SU-DHL-6 (cell line): Measurements from ENCODE around the gene DAG1.
"Not testable (repeated sequence)": the region's sequence is repeated elsewhere in the genome, so short reads cannot be mapped to it uniquely, and the experiment has no call there.

Experiments
- H2AFZ ChIP-seq: fragments of 200-600 bp; sonication (generic); 2 replicates; pipeline ENCODE4 v1.6.1; 2014; ENCODE audit warnings: low read depth, mild to moderate bottlenecking, moderate library complexity, mixed read lengths, antibody characterized with exemption, low read length; ENCODE audit not compliant: severe bottlenecking
- H3F3A ChIP-seq: fragments of 200-600 bp; shearing (Covaris generic); 2 replicates; pipeline ENCODE4 v1.6.0; 2016; ENCODE audit warnings: antibody characterized with exemption, mild to moderate bottlenecking; ENCODE audit not compliant: insufficient read depth
- H3K27ac ChIP-seq: fragments of 200-600 bp; sonication (generic); 2 replicates; pipeline ENCODE4 v1.5.1; 2016; ENCODE audit warnings: low read depth, mild to moderate bottlenecking, low read length, moderate library complexity, mixed read lengths
- H3K27me3 ChIP-seq: fragments of 200-600 bp; sonication (generic), shearing (Covaris generic); 2 replicates; pipeline ENCODE4 v1.6.0; 2014; ENCODE audit warnings: mild to moderate bottlenecking, low read length
- H3K36me3 ChIP-seq: fragments of 200-600 bp; sonication (generic); 2 replicates; pipeline ENCODE4 v1.6.1; 2014; ENCODE audit warnings: mild to moderate bottlenecking, low read length, mixed read lengths
- H3K4me2 ChIP-seq: fragments of 300-600, 200-600 bp; shearing (Covaris generic), sonication (generic); 2 replicates; pipeline ENCODE4 v1.6.0; 2014; ENCODE audit warnings: low read length, low read depth, mild to moderate bottlenecking; ENCODE audit not compliant: poor library complexity, severe bottlenecking
- H3K4me3 ChIP-seq: fragments of 200-600 bp; sonication (generic); 2 replicates; pipeline ENCODE4 v1.5.1; 2014; ENCODE audit warnings: antibody characterized with exemption, low read length, mild to moderate bottlenecking, mixed read lengths; ENCODE audit not compliant: insufficient read depth, poor library complexity, severe bottlenecking
- H3K79me2 ChIP-seq: fragments of 200-600 bp; sonication (generic); 2 replicates; pipeline ENCODE4 v1.6.1; 2014; ENCODE audit warnings: mild to moderate bottlenecking, low read length, moderate library complexity; ENCODE audit not compliant: insufficient read depth
- H3K9ac ChIP-seq: fragments of 200-600 bp; sonication (generic); 2 replicates; pipeline ENCODE4 v1.7.0; 2014; ENCODE audit warnings: mild to moderate bottlenecking, low read length
- H3K9me2 ChIP-seq: fragments of 200-600 bp; sonication (generic); replicated peaks from 2 replicates; pipeline ENCODE4 v1.6.1; 2014; ENCODE audit warnings: low read length; ENCODE audit not compliant: insufficient read depth
- H3K9me3 ChIP-seq: fragments of 200-600 bp; sonication (generic); 2 replicates; pipeline ENCODE4 v1.6.1; 2014; ENCODE audit warnings: low read length, mixed read lengths; ENCODE audit not compliant: insufficient read depth
- H4K20me1 ChIP-seq: fragments of 200-600 bp; sonication (generic); 2 replicates; pipeline ENCODE4 v1.6.1; 2014; ENCODE audit warnings: low read depth, mild to moderate bottlenecking, antibody characterized with exemption, low read length, moderate library complexity, mixed read lengths
- CTCF ChIP-seq: fragments of 200-600 bp; sonication (generic); IDR thresholded peaks from one replicate; pipeline ENCODE4 v1.5.1; 2017; ENCODE audit warnings: antibody characterized with exemption, mild to moderate bottlenecking, low read length, moderate library complexity; ENCODE audit not compliant: insufficient read depth, poor library complexity, severe bottlenecking
- EZH2phosphoT487 ChIP-seq: fragments of 200-600 bp; sonication (generic), shearing (Covaris generic); conservative IDR thresholded peaks from 2 replicates; pipeline ENCODE4 v1.6.1; 2018; ENCODE audit warnings: mild to moderate bottlenecking, antibody characterized with exemption, low read length, moderate library complexity, mixed read lengths

The DAG1 gene

GRCh38 chr3:49492969-49493368 is 22.9 kb downstream of the DAG1 start:
- Histone ChIP-seq H3K27ac (no peak overlapping the region), H3K27me3 (no peaks in the 10 kb centered on the region), H3K9me3 (no peaks in the 10 kb centered on the region), H3K9ac (no peak overlapping the region), H4K20me1 (no peaks in the 10 kb centered on the region), H3K9me2 (no peaks in the 10 kb centered on the region), H3K4me3 (no peak overlapping the region), H2AFZ (no peak overlapping the region), H3F3A (no peaks in the 10 kb centered on the region), H3K79me2 (peaks cover 3% of the 10 kb centered on the region; the same call in 1 of the 2 replicates), H3K4me2 (no peak overlapping the region), H3K36me3 (no peaks in the 10 kb centered on the region)
- TF ChIP-seq EZH2phosphoT487 (no peak), CTCF (no peak)

- Histone ChIP-seq H3K36me3 (no peaks in the 10 kb centered on the region), H4K20me1 (no peaks in the 10 kb centered on the region), H3K27me3 (no peaks in the 10 kb centered on the region), H3K4me2 (no peak overlapping the region), H3K9ac (no peak overlapping the region), H3F3A (no peaks in the 10 kb centered on the region), H2AFZ (no peak overlapping the region), H3K27ac (no peak overlapping the region), H3K9me2 (no peaks in the 10 kb centered on the region), H3K4me3 (no peak overlapping the region), H3K9me3 (no peaks in the 10 kb centered on the region), H3K79me2 (peaks cover 6% of the 10 kb centered on the region; the same call in 1 of the 2 replicates)
- TF ChIP-seq CTCF: no peak
- TF ChIP-seq EZH2phosphoT487: no peak
Observed at GRCh38 chr3:49493901-49494300, 23.8 kb downstream of the DAG1 start.

GRCh38 chr3:49495023-49495422 is 25.0 kb downstream of the DAG1 start:
- H3K27me3 ChIP-seq: no peaks in the 10 kb centered on the region
- H3K27ac ChIP-seq: no peak overlapping the region
- peaks cover 9% of the 10 kb centered on the region; the same call in 1 of the 2 replicates for H3K79me2 ChIP-seq
- H3K4me3 ChIP-seq: no peak overlapping the region
- no peak overlapping the region for H3K4me2 ChIP-seq
- H3K9me3 ChIP-seq: no peaks in the 10 kb centered on the region
- no peaks in the 10 kb centered on the region for H4K20me1 ChIP-seq
- no peaks in the 10 kb centered on the region for H3K9me2 ChIP-seq
- no peaks in the 10 kb centered on the region for H3F3A ChIP-seq
- TF ChIP-seq CTCF (no peak), EZH2phosphoT487 (no peak)
- no peaks in the 10 kb centered on the region for H3K36me3 ChIP-seq
- no peak overlapping the region for H3K9ac ChIP-seq
- no peak overlapping the region for H2AFZ ChIP-seq

GRCh38 chr3:49496845-49497244 is 26.8 kb downstream of the DAG1 start:
- H3K4me3 ChIP-seq, H3K36me3 ChIP-seq, H3K9ac ChIP-seq, H3K9me3 ChIP-seq, H3K27ac ChIP-seq, H3K79me2 ChIP-seq, H3K9me2 ChIP-seq, H3F3A ChIP-seq, H3K4me2 ChIP-seq, H2AFZ ChIP-seq, H3K27me3 ChIP-seq, H4K20me1 ChIP-seq: not testable (repeated sequence)
